ENCODE data around the gene POMGNT2. TPM values are rescaled to one million over a fixed set of nuclear protein-coding genes. Genes with fewer than 3 reads are reported as not detected.

POMGNT2 gene
- total RNA-seq, 2 experiments from 2014 or later, result 8.7 to 9.7 TPM

GRCh38 chr3:43097400-43098080 lies 8.3 kb downstream of the POMGNT2 start:
- ChIA-PET CTCF (interaction anchor here (1.3 to 1.4 kb wide), 2 partner anchors 10 to 136 kb away, joined by 3 to 4 read pairs; no protein-coding TSS in a partner anchor), POLR2A (no interaction called here)
- DNase-seq (no peak), ATAC-seq (no peak)
- Mint-ChIP-seq H3K9me3 (ENCODE audit: insufficient read depth) (no peaks in the 10 kb centered on the region), H3K27me3 (ENCODE audit: low read depth) (no peaks in the 10 kb centered on the region), H3K4me3 (no peak overlapping the region), H3K27ac (no peak overlapping the region), H3K36me3 (ENCODE audit: low read depth) (no peaks in the 10 kb centered on the region), H3K4me1 (ENCODE audit: low read depth) (peaks cover 4% of the 10 kb centered on the region)

GRCh38 chr3:43096761-43097160 lies 9.1 kb downstream of the POMGNT2 start:
- Mint-ChIP-seq H3K36me3 (ENCODE audit: low read depth) (no peaks in the 10 kb centered on the region), H3K9me3 (ENCODE audit: insufficient read depth) (no peaks in the 10 kb centered on the region), H3K4me1 (ENCODE audit: low read depth) (peaks cover 4% of the 10 kb centered on the region), H3K27ac (no peak overlapping the region), H3K4me3 (no peak overlapping the region), H3K27me3 (ENCODE audit: low read depth) (no peaks in the 10 kb centered on the region)
- POLR2A ChIA-PET, result interaction anchor here (0.6 kb wide), 1 partner anchor 256 kb away, joined by 3 read pairs; no protein-coding TSS in a partner anchor
- ATAC-seq (no peak), DNase-seq (no peak)
- CTCF ChIA-PET, result interaction anchor here (1.3 kb wide), 1 partner anchor 10 kb away, joined by 4 read pairs; no protein-coding TSS in a partner anchor

DNA sequence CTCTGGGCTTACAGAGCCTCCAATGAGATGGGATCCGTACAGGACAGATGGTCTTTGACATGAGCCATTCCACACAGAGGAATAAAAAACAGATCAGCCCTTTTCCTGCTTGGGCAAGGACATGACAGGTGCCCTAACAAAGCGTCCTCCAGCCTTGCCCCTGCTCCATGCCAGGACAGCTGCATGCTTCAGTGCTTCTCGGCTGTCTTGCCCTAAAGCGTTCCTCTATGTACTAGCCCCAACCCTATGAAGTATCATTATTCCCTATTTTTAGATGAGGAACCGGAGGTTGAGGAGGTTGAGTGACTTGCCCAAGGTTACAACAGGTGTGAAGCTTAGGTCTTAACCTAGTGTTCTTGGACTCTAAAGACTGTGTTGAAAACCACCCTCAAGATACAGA lies 10.5 kb downstream of the POMGNT2 start:
- no peak for DNase-seq
- no peak overlapping the region for H3K27ac Mint-ChIP-seq
- H3K27me3 Mint-ChIP-seq (ENCODE audit: low read depth), result no peaks in the 10 kb centered on the region
- no peak overlapping the region for H3K4me3 Mint-ChIP-seq
- no peaks in the 10 kb centered on the region for H3K9me3 Mint-ChIP-seq (ENCODE audit: insufficient read depth)
- no peak for ATAC-seq
- H3K4me1 Mint-ChIP-seq (ENCODE audit: low read depth), result peaks cover 4% of the 10 kb centered on the region
- CTCF ChIA-PET, result no interaction called here
- POLR2A ChIA-PET, result no interaction called here
- H3K36me3 Mint-ChIP-seq (ENCODE audit: low read depth), result no peaks in the 10 kb centered on the region

DNA sequence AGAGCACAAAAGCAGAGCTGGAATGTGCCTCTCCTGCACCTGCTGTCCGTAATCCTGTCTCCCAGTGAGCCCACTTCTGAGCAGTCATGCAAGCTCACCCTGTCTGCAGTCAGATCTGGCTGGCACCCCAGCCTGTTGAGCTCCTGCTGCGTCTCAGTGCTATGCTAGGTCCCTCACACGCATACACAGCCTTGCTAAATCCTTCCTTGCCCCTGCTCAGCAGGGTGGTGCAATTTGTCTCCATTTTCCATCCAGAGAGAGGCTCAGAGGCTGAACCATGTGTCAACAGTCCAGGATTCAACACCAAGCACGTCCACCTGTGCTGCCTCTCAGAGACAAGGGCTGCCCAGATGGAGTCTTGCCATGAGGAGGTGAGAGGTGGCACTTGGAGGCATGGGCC lies 11.0 kb downstream of the POMGNT2 start:
- ATAC-seq, result no peak
- POLR2A ChIA-PET, result no interaction called here
- Mint-ChIP-seq H3K4me1 (ENCODE audit: low read depth) (peaks cover 4% of the 10 kb centered on the region), H3K4me3 (no peak overlapping the region), H3K27me3 (ENCODE audit: low read depth) (no peaks in the 10 kb centered on the region), H3K9me3 (ENCODE audit: insufficient read depth) (no peaks in the 10 kb centered on the region), H3K36me3 (ENCODE audit: low read depth) (no peaks in the 10 kb centered on the region), H3K27ac (no peak overlapping the region)
- CTCF ChIA-PET, result no interaction called here
- no peak for DNase-seq

- H3K27me3 Mint-ChIP-seq (ENCODE audit: low read depth), result no peaks in the 10 kb centered on the region
- DNase-seq (no peak), ATAC-seq (no peak)
- POLR2A ChIA-PET, result no interaction called here
- H3K27ac Mint-ChIP-seq, result no peak overlapping the region
- H3K9me3 Mint-ChIP-seq (ENCODE audit: insufficient read depth), result no peaks in the 10 kb centered on the region
- CTCF ChIA-PET, result no interaction called here
- H3K36me3 Mint-ChIP-seq (ENCODE audit: low read depth), result no peaks in the 10 kb centered on the region
- H3K4me3 Mint-ChIP-seq, result no peak overlapping the region
- peaks cover 4% of the 10 kb centered on the region for H3K4me1 Mint-ChIP-seq (ENCODE audit: low read depth)
Measured at GRCh38 chr3:43094381-43094780, 11.5 kb downstream of the POMGNT2 start.

GRCh38 chr3:43093974-43094373 lies 11.9 kb downstream of the POMGNT2 start:
- Mint-ChIP-seq H3K27ac (no peak overlapping the region), H3K4me1 (ENCODE audit: low read depth) (peaks cover 4% of the 10 kb centered on the region), H3K36me3 (ENCODE audit: low read depth) (no peaks in the 10 kb centered on the region), H3K4me3 (no peak overlapping the region), H3K9me3 (ENCODE audit: insufficient read depth) (no peaks in the 10 kb centered on the region), H3K27me3 (ENCODE audit: low read depth) (no peaks in the 10 kb centered on the region)
- POLR2A ChIA-PET, result no interaction called here
- DNase-seq (no peak), ATAC-seq (no peak)
- CTCF ChIA-PET, result no interaction called here

- H3K4me1 Mint-ChIP-seq (ENCODE audit: low read depth), result peaks cover 4% of the 10 kb centered on the region
- DNase-seq, result no peak
- H3K27ac Mint-ChIP-seq, result no peak overlapping the region
- no peaks in the 10 kb centered on the region for H3K9me3 Mint-ChIP-seq (ENCODE audit: insufficient read depth)
- no peaks in the 10 kb centered on the region for H3K27me3 Mint-ChIP-seq (ENCODE audit: low read depth)
- no peak overlapping the region for H3K4me3 Mint-ChIP-seq
- no peak for ATAC-seq
- ChIA-PET POLR2A (no interaction called here), CTCF (no interaction called here)
- no peaks in the 10 kb centered on the region for H3K36me3 Mint-ChIP-seq (ENCODE audit: low read depth)
Measured at GRCh38 chr3:43093006-43093405, 12.9 kb downstream of the POMGNT2 start.

GRCh38 chr3:43091481-43091880 lies 14.4 kb downstream of the POMGNT2 start:
- ChIA-PET CTCF (no interaction called here), POLR2A (interaction anchor here (0.7 kb wide), 1 partner anchor 47 kb away, joined by 3 read pairs; no protein-coding TSS in a partner anchor)
- Mint-ChIP-seq H3K4me3 (no peak overlapping the region), H3K4me1 (ENCODE audit: low read depth) (peaks cover 4% of the 10 kb centered on the region), H3K36me3 (ENCODE audit: low read depth) (no peaks in the 10 kb centered on the region), H3K27ac (no peak overlapping the region), H3K9me3 (ENCODE audit: insufficient read depth) (no peaks in the 10 kb centered on the region), H3K27me3 (ENCODE audit: low read depth) (no peaks in the 10 kb centered on the region)
- ATAC-seq, result no peak
- DNase-seq, result no peak

DNA sequence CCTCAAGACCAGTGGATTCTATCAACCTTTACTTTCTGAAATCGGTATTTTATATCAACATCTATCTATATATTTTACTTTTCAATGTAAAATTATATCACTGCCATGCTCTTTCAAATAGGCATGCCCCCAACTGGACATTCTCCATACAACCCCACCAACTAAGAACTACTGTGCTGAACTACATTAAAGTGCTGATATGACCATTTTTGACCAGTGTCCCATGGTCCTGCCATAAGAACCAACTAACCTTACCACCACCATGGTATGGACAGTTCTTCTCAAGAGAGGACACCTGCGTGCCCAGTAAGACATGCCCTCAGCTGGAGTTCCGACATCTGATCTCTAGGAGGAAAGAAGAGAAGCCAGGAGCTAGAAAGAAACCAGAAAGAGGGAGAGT lies 15.6 kb downstream of the POMGNT2 start:
- Mint-ChIP-seq H3K4me3 (no peak overlapping the region), H3K27me3 (ENCODE audit: low read depth) (no peaks in the 10 kb centered on the region), H3K27ac (no peak overlapping the region), H3K4me1 (ENCODE audit: low read depth) (peaks cover 4% of the 10 kb centered on the region), H3K9me3 (ENCODE audit: insufficient read depth) (no peaks in the 10 kb centered on the region), H3K36me3 (ENCODE audit: low read depth) (no peaks in the 10 kb centered on the region)
- ATAC-seq (no peak), DNase-seq (no peak)
- CTCF ChIA-PET, result interaction anchor here (0.8 to 1.5 kb wide), 3 partner anchors 11 to 128 kb away, joined by 3 to 4 read pairs (median 3); no protein-coding TSS in a partner anchor
- POLR2A ChIA-PET, result no interaction called here

GRCh38 chr3:43089081-43089480 lies 16.8 kb downstream of the POMGNT2 start:
- ChIA-PET CTCF (interaction anchor here (0.9 to 1.5 kb wide), 2 partner anchors 16 to 127 kb away, joined by 3 to 4 read pairs; no protein-coding TSS in a partner anchor), POLR2A (no interaction called here)
- Mint-ChIP-seq H3K9me3 (ENCODE audit: insufficient read depth) (no peaks in the 10 kb centered on the region), H3K4me3 (no peak overlapping the region), H3K36me3 (ENCODE audit: low read depth) (peaks cover 2% of the 10 kb centered on the region), H3K27me3 (ENCODE audit: low read depth) (no peaks in the 10 kb centered on the region), H3K27ac (no peak overlapping the region), H3K4me1 (ENCODE audit: low read depth) (peaks cover 4% of the 10 kb centered on the region)
- ATAC-seq, result no peak
- no peak for DNase-seq

DNA sequence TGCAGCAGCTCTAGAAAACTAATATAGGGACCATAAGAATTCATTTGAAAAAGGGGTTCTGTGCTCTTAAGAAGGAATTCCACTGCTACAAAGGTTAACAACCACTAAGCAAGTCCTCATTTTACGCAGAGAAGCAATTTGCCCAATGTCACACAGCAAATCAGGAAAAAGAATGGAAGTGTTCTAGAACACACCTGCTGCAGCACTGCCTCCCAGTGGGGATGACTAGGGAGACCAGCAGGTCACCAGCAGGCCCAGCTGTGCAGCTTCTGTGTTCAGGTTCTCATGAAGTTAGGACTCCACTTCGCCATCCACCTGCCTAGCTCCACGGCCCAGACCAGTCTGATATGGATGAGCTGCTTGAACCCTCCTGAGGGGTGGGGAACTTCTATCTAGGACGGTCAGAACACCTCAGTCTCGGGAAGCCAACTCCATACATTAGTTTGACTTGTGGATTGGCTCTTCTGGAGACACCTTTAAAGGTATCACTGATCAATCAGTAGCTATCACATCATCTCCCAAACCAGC lies 18.6 kb downstream of the POMGNT2 start:
- H3K4me1 Mint-ChIP-seq (ENCODE audit: low read depth), result peaks cover 4% of the 10 kb centered on the region
- CTCF ChIA-PET, result interaction anchor here (1.2 to 2.0 kb wide), 3 partner anchors 10 to 256 kb away, joined by 4 to 8 read pairs (median 5); no protein-coding TSS in a partner anchor
- H3K9me3 Mint-ChIP-seq (ENCODE audit: insufficient read depth), result peaks cover 4% of the 10 kb centered on the region

GRCh38 chr3:43086460-43087165 lies 19.3 kb downstream of the POMGNT2 start:
- Mint-ChIP-seq H3K4me1 (ENCODE audit: low read depth) (peaks cover 4% of the 10 kb centered on the region), H3K27me3 (ENCODE audit: low read depth) (no peaks in the 10 kb centered on the region), H3K27ac (no peak overlapping the region), H3K4me3 (no peak overlapping the region), H3K9me3 (ENCODE audit: insufficient read depth) (peaks cover 4% of the 10 kb centered on the region), H3K36me3 (ENCODE audit: low read depth) (peaks cover 16% of the 10 kb centered on the region)
- POLR2A ChIA-PET, result no interaction called here
- CTCF ChIA-PET, result interaction anchor here (0.8 to 3.0 kb wide), 4 partner anchors 10 to 255 kb away, joined by 3 to 8 read pairs (median 4); no protein-coding TSS in a partner anchor
- ATAC-seq (no peak), DNase-seq (no peak)

More for the DNA sequence above, 18.6 kb downstream of the POMGNT2 start:
- DNase-seq, result no peak
- POLR2A ChIA-PET, result no interaction called here
- H3K4me3 Mint-ChIP-seq, result no peak overlapping the region
- no peak for ATAC-seq
- no peak overlapping the region for H3K27ac Mint-ChIP-seq
- peaks cover 14% of the 10 kb centered on the region for H3K36me3 Mint-ChIP-seq (ENCODE audit: low read depth)
- no peaks in the 10 kb centered on the region for H3K27me3 Mint-ChIP-seq (ENCODE audit: low read depth)

Data from activated CD8-positive, alpha-beta T cell treated with anti-CD3 and anti-CD28 coated beads, Interleukin-2, amount 10 ng/mL, durations not matched to agents 7 days and 5 days (primary cell).